ENCODE results near the gene STEAP1B.

Gene STEAP1B

GRCh38 chr7:22417841-22418240, 82.1 kb downstream of the STEAP1B start:
- H3K27ac ChIP-seq (ENCODE audit: low read length): no peak overlapping the region
- no peak overlapping the region for H2AFZ ChIP-seq (ENCODE audit: low read depth, low read length)
- H3K9ac ChIP-seq (ENCODE audit: low read length): no peak overlapping the region
- H3K79me2 ChIP-seq (ENCODE audit: low read length): no peaks in the 10 kb centered on the region
- H3K36me3 ChIP-seq (replicated peaks; ENCODE audit: low read depth, low read length): peaks cover 19% of the 10 kb centered on the region
- no peaks in the 10 kb centered on the region for H3K9me3 ChIP-seq (ENCODE audit: insufficient read depth, low read length)
- H3K4me3 ChIP-seq (ENCODE audit: low read length): no peak overlapping the region
- H3K4me1 ChIP-seq (ENCODE audit: low read length): no peaks in the 10 kb centered on the region
- H3K4me2 ChIP-seq (ENCODE audit: low read length): no peak overlapping the region
- TF ChIP-seq EZH2phosphoT487 (IDR thresholded peaks at IDR 0.05; ENCODE audit: low read depth) (no peak), CTCF (IDR thresholded peaks at IDR 0.05; ENCODE audit: low read depth, low read length) (no peak)
- no peaks in the 10 kb centered on the region for H3K27me3 ChIP-seq (ENCODE audit: low read depth, low read length)
- 0 out of 2 replicates have a peak, but pooled peaks cover 2% of the 10 kb centered on the region for H4K20me1 ChIP-seq (ENCODE audit: insufficient read depth, low read length)

- Histone ChIP-seq H4K20me1 (ENCODE audit: insufficient read depth, low read length) (0 out of 2 replicates have a peak, but pooled peaks cover 2% of the 10 kb centered on the region), H3K9me3 (ENCODE audit: insufficient read depth, low read length) (no peaks in the 10 kb centered on the region), H2AFZ (ENCODE audit: low read depth, low read length) (no peak overlapping the region), H3K4me2 (ENCODE audit: low read length) (no peak overlapping the region), H3K27ac (ENCODE audit: low read length) (no peak overlapping the region), H3K9ac (ENCODE audit: low read length) (no peak overlapping the region), H3K4me3 (ENCODE audit: low read length) (no peak overlapping the region), H3K4me1 (ENCODE audit: low read length) (no peaks in the 10 kb centered on the region), H3K79me2 (ENCODE audit: low read length) (no peaks in the 10 kb centered on the region), H3K36me3 (replicated peaks; ENCODE audit: low read depth, low read length) (peaks cover 19% of the 10 kb centered on the region), H3K27me3 (ENCODE audit: low read depth, low read length) (no peaks in the 10 kb centered on the region)
- TF ChIP-seq EZH2phosphoT487 (IDR thresholded peaks at IDR 0.05; ENCODE audit: low read depth) (no peak), CTCF (IDR thresholded peaks at IDR 0.05; ENCODE audit: low read depth, low read length) (no peak)
These were observed 82.6 kb downstream of the STEAP1B start for GRCh38 chr7:22417349-22417748.

- no peak overlapping the region for H3K4me3 ChIP-seq (ENCODE audit: low read length)
- no peak overlapping the region for H3K27ac ChIP-seq (ENCODE audit: low read length)
- no peak overlapping the region for H3K4me2 ChIP-seq (ENCODE audit: low read length)
- H3K4me1 ChIP-seq (ENCODE audit: low read length): no peaks in the 10 kb centered on the region
- TF ChIP-seq EZH2phosphoT487 (IDR thresholded peaks at IDR 0.05; ENCODE audit: low read depth) (no peak), CTCF (IDR thresholded peaks at IDR 0.05; ENCODE audit: low read depth, low read length) (no peak)
- H2AFZ ChIP-seq (ENCODE audit: low read depth, low read length): no peak overlapping the region
- H3K9ac ChIP-seq (ENCODE audit: low read length): no peak overlapping the region
- H3K36me3 ChIP-seq (replicated peaks; ENCODE audit: low read depth, low read length): peaks cover 11% of the 10 kb centered on the region
- H3K9me3 ChIP-seq (ENCODE audit: insufficient read depth, low read length): no peaks in the 10 kb centered on the region
- no peaks in the 10 kb centered on the region for H4K20me1 ChIP-seq (ENCODE audit: insufficient read depth, low read length)
- no peaks in the 10 kb centered on the region for H3K79me2 ChIP-seq (ENCODE audit: low read length)
- no peaks in the 10 kb centered on the region for H3K27me3 ChIP-seq (ENCODE audit: low read depth, low read length)
These were observed 85.6 kb downstream of the STEAP1B start for GRCh38 chr7:22414424-22414823.

GRCh38 chr7:22413211-22413610, 86.8 kb downstream of the STEAP1B start:
- no peaks in the 10 kb centered on the region for H3K9me3 ChIP-seq (ENCODE audit: insufficient read depth, low read length)
- H3K9ac ChIP-seq (ENCODE audit: low read length): no peak overlapping the region
- no peaks in the 10 kb centered on the region for H3K27me3 ChIP-seq (ENCODE audit: low read depth, low read length)
- H3K36me3 ChIP-seq (replicated peaks; ENCODE audit: low read depth, low read length): peaks cover 2% of the 10 kb centered on the region
- H3K27ac ChIP-seq (ENCODE audit: low read length): no peak overlapping the region
- H3K79me2 ChIP-seq (ENCODE audit: low read length): no peaks in the 10 kb centered on the region
- H2AFZ ChIP-seq (ENCODE audit: low read depth, low read length): no peak overlapping the region
- no peak for TF ChIP-seq EZH2phosphoT487 (IDR thresholded peaks at IDR 0.05; ENCODE audit: low read depth)
- H3K4me3 ChIP-seq (ENCODE audit: low read length): no peak overlapping the region
- no peaks in the 10 kb centered on the region for H3K4me1 ChIP-seq (ENCODE audit: low read length)
- H4K20me1 ChIP-seq (ENCODE audit: insufficient read depth, low read length): no peaks in the 10 kb centered on the region
- H3K4me2 ChIP-seq (ENCODE audit: low read length): no peak overlapping the region
